Measurements from ENCODE around the gene GADD45G. TPM values are rescaled to one million over a fixed set of nuclear protein-coding genes. Genes with fewer than 3 reads are reported as not detected.

Gene GADD45G
- total and polyA plus RNA-seq, 2 of the 8 experiments (the other 6 are each of a cell fraction or from before 2014, with no cell fraction given), result 7.0 to 11.4 TPM

- Histone ChIP-seq H4K8ac (ENCODE audit: extremely low read depth, insufficient read depth, low read length) (no peak overlapping the region), H4K20me1 (replicated peaks in 1 of 2; ENCODE audit: control insufficient read depth in 1 of 2, insufficient read depth in 2 of 2, low read length in 2 of 2) (no peaks in the 10 kb centered on the region), H3K56ac (replicated peaks; ENCODE audit: insufficient read length, low read depth, low read length) (no peak overlapping the region), H3K36me3 (ENCODE audit: control insufficient read depth in 2 of 4, insufficient read depth in 4 of 4, low read length in 3 of 4) (no peaks in the 10 kb centered on the region), H3K79me1 (ENCODE audit: low read depth, low read length) (no peaks in the 10 kb centered on the region), H2BK12ac (ENCODE audit: low read depth, low read length) (0 out of 2 replicates have a peak overlapping the region, but pooled peaks have one; percentile 84), H2AK5ac (ENCODE audit: low read depth, low read length) (no peak overlapping the region), H2AFZ (ENCODE audit: low read length) (no peak overlapping the region), H3K27me3 (replicated peaks in 1 of 4; ENCODE audit: control insufficient read depth in 3 of 4, extremely low read depth in 1 of 4, insufficient read depth in 3 of 4, low read length in 3 of 4) (peaks cover 0 to 9% (median 0%) of the 10 kb centered on the region in 4 experiments; a peak in 1 of 7 replicates), H2BK120ac (replicated peaks; ENCODE audit: low read depth, low read length) (no peak overlapping the region), H2BK20ac (ENCODE audit: low read length) (no peak overlapping the region), H3K4me3 (ENCODE audit: extremely low read depth in 1 of 4, insufficient read depth in 2 of 4, low read depth in 3 of 4, low read length in 4 of 4) (no peak overlapping the region), H4K5ac (ENCODE audit: insufficient read length, low read depth, low read length) (no peak overlapping the region), H4K91ac (replicated peaks; ENCODE audit: insufficient read length, low read length) (no peak overlapping the region), H3K4ac (replicated peaks; ENCODE audit: insufficient read length, low read depth, low read length) (no peak overlapping the region), H3K27ac (ENCODE audit: low read depth, low read length) (no peak overlapping the region), H2BK5ac (ENCODE audit: low read depth, low read length) (no peak overlapping the region), H3K23me2 (ENCODE audit: low read depth, low read length) (no peaks in the 10 kb centered on the region; the same call in 1 of the 2 replicates), H3K4me2 (ENCODE audit: insufficient read depth in 1 of 2, low read depth in 2 of 2, low read length in 2 of 2) (no peak overlapping the region), H3K9me3 (ENCODE audit: insufficient read depth in 2 of 2, low read depth in 1 of 2, low read length in 1 of 2) (no peaks in the 10 kb centered on the region), H3K4me1 (replicated peaks in 1 of 4; ENCODE audit: control insufficient read depth in 3 of 4, insufficient read depth in 4 of 4, low read length in 3 of 4) (peaks cover 0 to 22% (median 12%) of the 10 kb centered on the region in 4 experiments), H3K23ac (ENCODE audit: insufficient read length) (no peak overlapping the region), H3K18ac (ENCODE audit: extremely low read depth, low read length) (no peak overlapping the region), H2BK15ac (ENCODE audit: low read length) (no peak overlapping the region), H3K79me2 (ENCODE audit: control insufficient read depth in 1 of 2, insufficient read depth in 2 of 2, low read length in 2 of 2) (no peaks in the 10 kb centered on the region), H3K9ac (replicated peaks in 1 of 4; ENCODE audit: extremely low read depth in 1 of 4, low read depth in 3 of 4, low read length in 3 of 4) (no peak overlapping the region), H3K14ac (ENCODE audit: insufficient read length) (no peak overlapping the region)
- CTCF ChIA-PET (ENCODE audit: partially characterized antibody), result interaction anchor here (0.6 to 3.1 kb wide), 10 partner anchors 9 to 1114 kb away, joined by 3 to 11 read pairs (median 4); no protein-coding TSS in a partner anchor
- DNase-seq (ENCODE audit: low read depth in 1 of 2, low spot score in 2 of 2) (no peak), FAIRE-seq (no peak)
- 84% methylated on average over 6 of the region's 7 CpGs; no CpG with 5 or more reads in 1 of the 2 experiments for WGBS, 2 experiments (ENCODE audit: extremely low coverage in 1 of 2, insufficient coverage in 1 of 2, insufficient read length in 1 of 2, insufficient replicate concordance in 2 of 2, low coverage in 1 of 2, low lambda C conversion rate in 2 of 2, missing lambda C conversion rate in 1 of 2)
- POLR2A ChIA-PET (ENCODE audit: partially characterized antibody), result no interaction called here
- TF ChIP-seq EZH2 (IDR thresholded peaks at IDR 0.05; ENCODE audit: low read depth, low read length, severe bottlenecking) (no peak), GTF2F1 (IDR thresholded peaks at IDR 0.05; ENCODE audit: borderline replicate concordance, low read depth, low read length) (no peak), BRCA1 (IDR thresholded peaks at IDR 0.05; ENCODE audit: low read depth, low read length) (no peak), TEAD4 (IDR thresholded peaks at IDR 0.05; ENCODE audit: low read depth, low read length) (no peak), RFX5 (IDR thresholded peaks at IDR 0.05; ENCODE audit: borderline replicate concordance, low read depth, low read length) (no peak), KDM1A (IDR thresholded peaks at IDR 0.05; ENCODE audit: borderline replicate concordance, low read length) (no peak), ASH2L (IDR thresholded peaks at IDR 0.05; ENCODE audit: low read length) (no peak), SIX5 (IDR thresholded peaks at IDR 0.05; ENCODE audit: low read depth, low read length) (no peak), SIN3A (conservative IDR thresholded peaks at IDR 0.05 in 1 of 2, IDR thresholded peaks at IDR 0.05 in 1 of 2; ENCODE audit: low read depth in 1 of 2, low read length in 2 of 2) (no peak), BACH1 (IDR thresholded peaks at IDR 0.05; ENCODE audit: low read length) (no peak), CREB1 (IDR thresholded peaks at IDR 0.05) (no peak), SAP30 (IDR thresholded peaks at IDR 0.05; ENCODE audit: insufficient read depth, insufficient replicate concordance, low read length) (no peak), RAD21 (IDR thresholded peaks at IDR 0.05 in 1 of 2, conservative IDR thresholded peaks at IDR 0.05 in 1 of 2; ENCODE audit: low read depth in 2 of 2, low read length in 2 of 2) (no peak)
Measured at GRCh38 chr9:89654025-89654662, 49.3 kb downstream of the GADD45G start.
